Activated naive CD8-positive, alpha-beta T cell treated with anti-CD3 and anti-CD28 coated beads, Interleukin-2, amount 50 U/mL, for 24 hours (primary cell): ENCODE data around the gene TMEM86A.
"Not testable (repeated sequence)": the region's sequence is repeated elsewhere in the genome, so short reads cannot be mapped to it uniquely, and the experiment has no call there.

ENCODE experiments used
- ATAC-seq: fragments of 150-1000 bp; cut with Tn5 transposase; one replicate; pipeline ENCODE4 v1.10.0; 2021
- DNase-seq: peaks from one replicate; pipeline ENCODE4 v3.0.0; 2021
- H3K27ac Mint-ChIP-seq: one replicate; pipeline ENCODE4 v1.8.0; 2021; ENCODE audit warnings: mild to moderate bottlenecking, mixed read lengths
- H3K27me3 Mint-ChIP-seq: one replicate; pipeline ENCODE4 v1.8.0; 2021; ENCODE audit warnings: mixed read lengths
- H3K36me3 Mint-ChIP-seq: one replicate; pipeline ENCODE4 v1.8.0; 2021; ENCODE audit warnings: low read depth, mixed read lengths
- H3K4me1 Mint-ChIP-seq: one replicate; pipeline ENCODE4 v1.8.0; 2021; ENCODE audit warnings: mixed read lengths
- H3K4me3 Mint-ChIP-seq: one replicate; pipeline ENCODE4 v1.8.0; 2021; ENCODE audit warnings: mild to moderate bottlenecking, moderate library complexity, mixed read lengths
- H3K9me3 Mint-ChIP-seq: one replicate; pipeline ENCODE4 v1.8.0; 2021; ENCODE audit warnings: mixed read lengths

The TMEM86A gene

DNA sequence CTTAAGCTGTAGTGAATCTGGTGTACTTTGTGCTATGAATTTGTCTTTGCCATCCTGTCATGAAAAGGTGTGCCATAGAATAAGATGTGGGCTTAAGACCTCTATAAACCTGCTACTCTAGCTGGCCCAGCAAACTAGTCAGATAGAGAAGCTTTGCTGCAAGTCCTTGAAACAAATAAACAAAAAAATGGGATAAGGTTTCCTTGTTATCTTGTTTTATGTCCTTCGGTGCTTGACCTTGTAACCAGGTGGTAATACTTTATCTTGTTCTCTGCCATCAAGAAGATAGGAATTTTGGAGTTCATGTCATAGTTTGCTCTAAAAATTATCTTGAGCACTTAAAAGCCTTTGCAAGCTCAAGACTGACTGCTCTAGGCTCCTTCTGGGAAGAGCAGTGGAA lies 14.3 kb upstream of the TMEM86A start:
- Mint-ChIP-seq H3K4me1 (peaks cover 3% of the 10 kb centered on the region), H3K4me3 (no peak overlapping the region), H3K9me3 (no peaks in the 10 kb centered on the region), H3K27ac (no peak overlapping the region), H3K36me3 (no peaks in the 10 kb centered on the region), H3K27me3 (no peaks in the 10 kb centered on the region)
- no peak for ATAC-seq
- no peak for DNase-seq

DNA sequence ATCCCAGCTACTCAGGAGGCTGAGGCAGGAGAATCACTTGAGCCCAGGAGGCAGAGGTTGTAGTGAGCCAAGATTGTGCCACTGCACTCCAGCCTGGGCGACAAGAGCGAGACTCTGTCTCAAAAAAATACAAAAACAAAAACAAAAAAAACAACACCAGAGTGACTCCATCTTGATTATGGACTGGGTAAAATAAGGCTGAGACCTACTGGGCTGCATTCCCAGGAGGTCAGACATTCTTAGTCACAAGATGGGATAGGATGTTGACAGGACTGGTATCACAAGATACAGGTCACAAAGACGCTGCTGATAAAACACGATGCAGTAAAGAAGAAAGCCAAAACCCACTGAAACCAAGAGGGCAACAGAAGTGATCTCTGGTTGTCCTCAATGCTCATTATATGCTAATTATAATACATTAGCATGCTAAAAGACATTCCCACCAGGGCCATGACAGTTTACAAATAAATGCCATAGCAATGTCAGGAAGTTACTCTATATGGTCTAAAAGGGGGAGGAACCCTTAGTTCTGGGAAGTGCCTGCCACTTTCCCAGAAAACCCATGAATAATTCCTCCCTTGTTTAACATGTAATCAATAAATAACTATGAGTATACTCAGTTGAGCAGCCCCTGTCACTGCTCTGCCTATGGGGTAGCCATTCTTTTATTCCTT lies 7.0 kb upstream of the TMEM86A start:
- not testable (repeated sequence) for H3K36me3 Mint-ChIP-seq, H3K9me3 Mint-ChIP-seq, H3K27me3 Mint-ChIP-seq, DNase-seq, H3K4me1 Mint-ChIP-seq, H3K27ac Mint-ChIP-seq, ATAC-seq, H3K4me3 Mint-ChIP-seq

DNA sequence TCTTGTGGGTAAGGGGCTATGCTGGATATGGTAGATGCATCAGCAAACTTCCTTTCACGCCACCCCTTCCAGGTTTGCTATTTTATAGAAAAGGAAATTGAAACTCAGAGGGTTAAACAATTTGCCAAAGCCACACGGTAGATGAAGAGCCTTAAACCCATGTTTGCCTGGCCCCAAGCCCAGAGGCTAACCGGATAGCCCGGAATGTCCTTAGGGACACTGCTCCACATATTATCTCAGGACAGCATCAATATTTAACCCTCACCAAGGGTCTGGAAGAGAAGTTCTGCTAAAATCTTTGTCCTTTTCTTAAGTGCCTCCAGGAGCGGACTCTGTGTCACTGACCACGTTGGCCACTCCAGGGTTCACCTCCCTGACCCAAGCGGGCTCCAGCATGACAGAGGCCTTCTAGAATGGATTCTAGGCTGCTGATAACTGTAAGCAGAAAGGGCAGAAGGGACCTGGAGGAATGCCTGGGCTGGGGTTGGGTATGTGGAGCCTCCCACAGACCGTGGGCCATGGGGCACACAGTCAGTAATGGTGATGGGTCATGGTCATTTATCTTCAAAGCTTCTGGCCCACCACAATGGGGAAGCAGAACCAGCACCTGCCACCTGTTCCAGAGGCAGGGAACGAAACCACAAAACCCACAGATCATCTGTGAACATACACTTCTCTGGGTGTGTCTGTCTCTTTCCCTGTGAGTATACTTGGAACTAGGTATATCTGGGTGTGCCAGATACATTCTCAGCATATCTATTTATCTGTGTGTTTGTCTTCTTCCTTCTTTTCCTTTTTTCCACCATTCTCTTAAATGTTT lies 5.4 kb upstream of the TMEM86A start:
- H3K4me1 Mint-ChIP-seq, result peaks cover 3% of the 10 kb centered on the region
- no peaks in the 10 kb centered on the region for H3K36me3 Mint-ChIP-seq
- H3K27me3 Mint-ChIP-seq, result peaks cover 1% of the 10 kb centered on the region
- DNase-seq (no peak), ATAC-seq (no peak)
- H3K27ac Mint-ChIP-seq, result no peak overlapping the region
- H3K4me3 Mint-ChIP-seq, result no peak overlapping the region
- no peaks in the 10 kb centered on the region for H3K9me3 Mint-ChIP-seq

DNA sequence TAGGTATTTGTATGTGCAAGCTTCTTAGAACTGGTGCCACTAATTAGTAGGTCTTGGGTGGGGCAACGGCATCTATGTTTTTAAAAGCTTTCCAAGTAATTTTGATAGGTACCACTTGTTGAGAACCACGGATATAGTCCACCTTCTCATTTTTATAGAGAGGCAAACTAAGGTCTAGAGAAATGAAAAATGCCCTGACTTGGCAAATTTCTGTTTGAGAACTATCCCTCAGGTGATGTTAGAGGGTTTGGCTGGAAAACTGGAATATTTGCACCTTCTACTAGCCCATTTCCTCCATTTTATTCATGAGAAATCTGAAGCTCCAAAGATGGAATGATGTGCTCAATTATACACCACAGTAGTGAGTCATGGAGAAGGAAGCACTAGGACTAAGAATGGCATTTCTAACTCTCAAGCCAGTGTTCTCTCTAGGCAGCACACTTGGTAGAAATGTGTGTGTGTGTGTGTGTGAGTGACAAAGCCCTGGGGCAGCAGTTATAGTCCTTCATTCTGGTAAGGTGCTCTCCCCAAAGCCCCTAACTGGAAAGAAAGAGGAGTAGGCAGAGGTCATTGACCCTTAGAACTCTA lies 1.8 kb upstream of the TMEM86A start:
- Mint-ChIP-seq H3K27ac (no peak overlapping the region), H3K36me3 (no peaks in the 10 kb centered on the region)

DNA sequence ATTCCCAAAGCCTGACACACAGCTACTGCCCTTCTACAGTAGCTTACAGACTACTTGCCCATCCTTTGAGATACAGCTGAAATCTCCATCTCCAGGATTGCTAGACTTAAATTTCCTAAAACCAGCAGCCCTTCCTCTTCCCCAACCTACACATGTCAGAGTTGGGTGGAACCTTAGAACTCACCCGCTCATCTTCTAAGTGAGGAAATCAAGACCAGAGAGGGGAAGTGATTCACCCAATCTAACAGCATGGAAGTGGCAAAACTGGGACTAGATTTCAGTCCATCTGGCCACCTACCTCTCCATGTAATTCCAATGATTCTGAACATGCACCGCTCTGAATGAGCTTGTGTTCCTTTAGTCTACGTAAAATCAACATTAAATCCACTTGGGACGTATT lies 1.0 kb upstream of the TMEM86A start:
- DNase-seq (no peak), ATAC-seq (no peak)
- Mint-ChIP-seq H3K4me3 (no peak overlapping the region), H3K27ac (no peak overlapping the region), H3K36me3 (no peaks in the 10 kb centered on the region), H3K27me3 (peaks cover 6% of the 10 kb centered on the region), H3K4me1 (peaks cover 16% of the 10 kb centered on the region), H3K9me3 (no peaks in the 10 kb centered on the region)

More for the DNA sequence above, 1.8 kb upstream of the TMEM86A start:
- DNase-seq (no peak), ATAC-seq (no peak)
- no peaks in the 10 kb centered on the region for H3K9me3 Mint-ChIP-seq
- peaks cover 6% of the 10 kb centered on the region for H3K27me3 Mint-ChIP-seq
- H3K4me3 Mint-ChIP-seq, result no peak overlapping the region
- peaks cover 16% of the 10 kb centered on the region for H3K4me1 Mint-ChIP-seq

DNA sequence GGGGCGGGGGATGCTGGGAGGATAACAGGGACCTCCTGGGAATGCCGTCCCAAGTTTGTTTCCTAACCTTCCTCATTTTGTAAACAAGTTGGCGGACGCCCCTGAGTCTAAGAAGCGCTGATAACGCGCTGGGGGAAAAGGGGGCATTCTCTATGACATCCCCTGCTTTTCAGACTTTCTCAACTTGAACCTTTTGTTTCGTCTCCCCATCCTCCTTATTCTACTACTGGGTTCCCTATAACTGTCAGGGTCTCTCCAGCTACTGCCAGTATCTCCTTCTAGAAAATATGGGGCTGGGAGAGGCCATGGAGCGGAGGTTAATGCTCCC lies 654 bp downstream of the TMEM86A start:
- no peaks in the 10 kb centered on the region for H3K36me3 Mint-ChIP-seq
- ATAC-seq (no peak), DNase-seq (no peak)
- H3K4me3 Mint-ChIP-seq, result peak overlapping the region; percentile 75
- peaks cover 18% of the 10 kb centered on the region for H3K4me1 Mint-ChIP-seq
- no peak overlapping the region for H3K27ac Mint-ChIP-seq
- H3K9me3 Mint-ChIP-seq, result no peaks in the 10 kb centered on the region
- peaks cover 5% of the 10 kb centered on the region for H3K27me3 Mint-ChIP-seq

DNA sequence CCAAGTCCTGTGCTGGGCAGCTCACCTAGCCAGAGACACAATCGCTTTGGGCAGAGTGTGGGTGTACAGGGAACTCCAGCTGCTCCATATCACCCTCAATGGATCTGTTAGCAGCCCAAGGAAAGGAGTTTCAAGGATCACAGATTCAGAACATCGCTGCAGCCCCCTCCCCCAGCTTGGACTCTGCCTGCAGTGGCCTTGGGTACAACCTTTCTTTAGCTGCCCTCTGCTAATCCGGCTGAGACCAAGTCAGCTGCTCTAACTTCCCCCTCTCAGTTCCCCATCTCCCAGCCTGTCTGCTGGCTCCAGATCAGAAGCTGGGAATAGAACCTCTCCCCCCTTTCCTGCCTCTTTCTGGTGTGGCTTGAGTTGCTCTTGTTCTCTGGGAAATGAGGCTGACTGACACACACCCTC lies 1.3 kb downstream of the TMEM86A start:
- Mint-ChIP-seq H3K27ac (no peak overlapping the region), H3K4me3 (peak overlapping the region; percentile 75), H3K36me3 (no peaks in the 10 kb centered on the region), H3K4me1 (peaks cover 20% of the 10 kb centered on the region), H3K9me3 (no peaks in the 10 kb centered on the region), H3K27me3 (peaks cover 5% of the 10 kb centered on the region)
- ATAC-seq, result no peak
- no peak for DNase-seq

DNA sequence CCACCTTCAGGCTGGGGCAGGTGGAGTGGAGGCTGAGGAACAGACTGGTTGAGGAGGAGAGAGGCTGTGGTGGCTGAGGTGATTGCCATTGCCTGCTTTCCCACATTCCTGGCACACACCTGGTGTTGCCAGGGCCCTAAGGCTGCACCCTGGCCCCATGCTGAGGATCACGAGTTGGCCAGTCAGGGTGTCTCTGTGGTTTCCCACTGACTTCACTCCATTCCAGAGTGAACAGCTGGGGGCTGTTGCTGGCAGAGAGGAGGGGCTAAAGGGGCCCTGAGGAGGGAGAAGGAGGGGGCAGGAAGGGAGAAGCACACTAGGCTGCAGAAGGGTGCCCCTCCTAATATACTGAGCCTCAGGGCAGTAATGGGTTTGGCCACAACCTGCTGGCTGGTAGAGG lies 1.8 kb downstream of the TMEM86A start:
- no peaks in the 10 kb centered on the region for H3K9me3 Mint-ChIP-seq
- H3K36me3 Mint-ChIP-seq, result no peaks in the 10 kb centered on the region
- peak overlapping the region; percentile 75 for H3K4me3 Mint-ChIP-seq
- peaks cover 25% of the 10 kb centered on the region for H3K4me1 Mint-ChIP-seq
- no peak overlapping the region for H3K27ac Mint-ChIP-seq
- ATAC-seq (no peak), DNase-seq (no peak)
- H3K27me3 Mint-ChIP-seq, result peaks cover 5% of the 10 kb centered on the region

DNA sequence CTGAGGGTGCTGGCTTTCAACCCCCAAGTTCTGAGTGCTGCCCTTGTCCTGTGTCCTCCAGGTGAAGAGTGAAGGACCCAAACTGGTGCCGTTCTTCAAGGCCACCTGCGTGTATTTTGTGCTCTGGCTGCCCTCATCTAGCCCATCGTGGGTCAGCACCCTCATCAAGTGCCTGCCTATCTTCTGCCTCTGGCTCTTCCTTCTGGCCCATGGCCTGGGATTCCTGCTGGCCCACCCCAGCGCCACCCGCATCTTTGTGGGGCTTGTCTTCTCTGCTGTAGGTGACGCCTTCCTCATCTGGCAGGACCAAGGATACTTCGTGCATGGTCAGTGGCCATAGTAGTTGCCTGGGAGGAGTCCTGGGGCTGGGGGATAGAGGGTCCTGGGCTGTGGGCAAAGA lies 2.3 kb downstream of the TMEM86A start:
- H3K4me1 Mint-ChIP-seq, result peaks cover 29% of the 10 kb centered on the region
- H3K36me3 Mint-ChIP-seq, result no peaks in the 10 kb centered on the region
- H3K4me3 Mint-ChIP-seq, result no peak overlapping the region
- DNase-seq (no peak), ATAC-seq (no peak)
- H3K27ac Mint-ChIP-seq, result no peak overlapping the region
- peaks cover 5% of the 10 kb centered on the region for H3K27me3 Mint-ChIP-seq
- H3K9me3 Mint-ChIP-seq, result no peaks in the 10 kb centered on the region

DNA sequence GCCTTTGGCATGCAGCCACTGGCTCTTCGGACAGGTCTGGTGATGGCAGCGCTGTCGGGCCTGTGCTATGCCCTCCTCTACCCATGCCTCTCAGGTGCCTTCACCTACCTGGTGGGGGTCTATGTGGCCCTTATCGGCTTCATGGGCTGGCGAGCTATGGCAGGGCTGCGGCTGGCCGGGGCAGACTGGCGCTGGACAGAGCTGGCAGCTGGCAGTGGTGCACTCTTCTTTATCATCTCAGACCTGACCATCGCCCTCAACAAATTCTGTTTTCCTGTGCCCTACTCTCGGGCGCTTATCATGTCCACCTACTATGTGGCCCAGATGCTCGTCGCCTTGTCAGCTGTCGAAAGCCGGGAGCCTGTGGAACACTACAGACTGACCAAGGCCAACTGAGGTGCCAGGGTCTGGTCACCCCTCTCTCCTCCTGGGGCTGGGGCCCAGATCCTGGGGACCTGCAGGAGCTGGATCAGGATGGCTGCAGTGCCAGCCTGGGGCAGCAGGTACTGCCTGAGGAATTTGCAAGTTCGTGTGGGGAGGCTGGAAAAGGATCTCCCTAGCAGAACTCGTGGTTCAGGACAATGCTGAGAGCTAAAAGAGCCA lies 3.1 kb downstream of the TMEM86A start:
- DNase-seq, result no peak
- Mint-ChIP-seq H3K4me3 (no peak overlapping the region), H3K4me1 (peaks cover 35% of the 10 kb centered on the region), H3K36me3 (no peaks in the 10 kb centered on the region), H3K27me3 (peaks cover 5% of the 10 kb centered on the region), H3K9me3 (no peaks in the 10 kb centered on the region), H3K27ac (no peak overlapping the region)
- ATAC-seq, result no peak

DNA sequence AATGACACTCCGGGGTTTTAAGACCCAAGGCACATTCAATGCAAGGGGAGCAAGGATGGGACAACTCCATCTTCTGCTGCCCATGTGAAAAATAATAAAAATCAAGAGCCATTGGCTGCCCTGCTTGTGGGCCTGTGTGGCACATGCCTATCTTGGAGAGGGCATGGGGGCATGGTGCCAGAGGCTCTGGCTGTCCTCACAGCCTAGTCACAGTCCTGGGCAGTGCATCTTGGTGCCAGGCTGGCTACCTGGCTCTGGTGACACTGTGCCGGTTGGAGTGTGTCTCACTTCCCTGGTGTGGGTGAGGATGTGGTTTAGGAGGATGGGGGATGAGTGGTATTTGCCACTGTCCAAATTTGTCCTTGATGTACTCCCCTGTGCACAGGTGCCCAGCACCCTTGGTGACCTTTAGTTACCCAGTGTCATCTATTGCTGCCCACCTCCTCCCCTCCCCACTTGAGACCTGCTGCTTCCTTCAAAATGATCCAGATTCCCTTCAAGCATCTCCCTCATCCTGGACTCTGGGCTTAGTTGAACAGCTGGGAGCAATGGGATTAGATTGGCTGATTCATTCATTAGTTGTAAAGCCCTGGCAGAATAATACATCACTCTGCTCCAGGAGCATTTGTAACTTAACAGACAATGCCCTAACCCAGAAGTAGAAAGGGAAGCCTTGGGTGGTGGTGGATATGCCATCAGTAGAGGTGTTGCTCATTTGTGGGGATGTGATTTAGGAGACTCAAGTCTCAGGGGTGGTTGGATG lies 4.6 kb downstream of the TMEM86A start:
- H3K4me1 Mint-ChIP-seq, result peaks cover 35% of the 10 kb centered on the region
- no peaks in the 10 kb centered on the region for H3K9me3 Mint-ChIP-seq
- no peak overlapping the region for H3K27ac Mint-ChIP-seq
- no peak overlapping the region for H3K4me3 Mint-ChIP-seq
- no peak for DNase-seq
- H3K36me3 Mint-ChIP-seq, result no peaks in the 10 kb centered on the region
- ATAC-seq, result no peak
- H3K27me3 Mint-ChIP-seq, result peaks cover 5% of the 10 kb centered on the region

DNA sequence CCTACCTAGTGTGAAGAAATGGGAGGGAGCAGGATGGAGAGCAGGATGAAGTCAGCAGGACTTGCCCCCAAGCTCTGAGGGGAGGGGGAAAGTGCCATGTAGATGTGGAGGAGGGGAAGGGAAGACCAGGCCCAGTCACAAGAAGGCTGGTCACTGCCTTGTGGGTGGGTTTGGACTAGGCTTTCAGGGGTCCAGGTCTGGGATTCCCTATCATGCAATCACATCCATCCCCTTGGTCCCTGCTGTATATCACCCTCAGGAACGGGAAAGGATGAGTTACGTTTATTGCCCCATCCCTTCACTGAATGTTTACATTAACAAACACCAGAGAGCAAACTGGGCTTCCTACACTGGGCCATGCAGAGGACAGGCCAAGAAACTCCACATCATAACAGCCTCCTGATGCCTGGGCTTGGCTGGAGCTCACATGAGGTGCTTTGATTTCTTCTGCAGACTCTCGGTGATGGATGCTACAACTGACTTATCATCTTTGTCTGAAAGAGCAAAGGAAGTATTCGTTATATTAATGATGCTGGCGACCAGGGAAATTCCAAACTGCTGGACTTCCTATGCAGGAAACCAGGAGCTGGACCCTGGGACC lies 5.6 kb downstream of the TMEM86A start:
- Mint-ChIP-seq H3K4me1 (peaks cover 31% of the 10 kb centered on the region), H3K27me3 (peaks cover 5% of the 10 kb centered on the region)

DNA sequence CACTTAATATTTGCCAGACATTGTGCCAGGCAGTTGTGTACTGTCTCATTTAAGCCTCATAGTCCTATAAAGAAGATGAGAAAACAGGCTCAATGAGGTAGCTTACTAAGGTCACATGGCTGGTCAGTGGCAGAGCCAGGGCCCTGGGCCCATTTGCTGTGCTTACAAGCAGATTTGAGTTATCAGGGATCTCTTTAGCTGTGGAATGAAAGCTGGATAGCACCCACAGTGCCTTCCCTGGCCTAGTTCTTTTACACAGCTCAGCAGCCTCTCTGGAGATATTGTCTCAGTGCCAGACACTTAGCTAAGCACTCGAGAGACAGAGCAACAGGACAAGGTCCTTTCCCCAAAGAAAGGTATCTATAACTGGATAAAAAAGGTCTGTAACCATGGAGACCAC lies 6.1 kb downstream of the TMEM86A start:
- Mint-ChIP-seq H3K4me1 (peaks cover 25% of the 10 kb centered on the region), H3K4me3 (peak overlapping the region; percentile 43), H3K9me3 (no peaks in the 10 kb centered on the region), H3K27ac (no peak overlapping the region), H3K27me3 (peaks cover under 1% of the 10 kb centered on the region), H3K36me3 (no peaks in the 10 kb centered on the region)
- DNase-seq, result no peak
- no peak for ATAC-seq

More for the DNA sequence above, 5.6 kb downstream of the TMEM86A start:
- no peak for ATAC-seq
- H3K9me3 Mint-ChIP-seq, result no peaks in the 10 kb centered on the region
- H3K36me3 Mint-ChIP-seq, result no peaks in the 10 kb centered on the region
- no peak for DNase-seq
- no peak overlapping the region for H3K27ac Mint-ChIP-seq
- no peak overlapping the region for H3K4me3 Mint-ChIP-seq

DNA sequence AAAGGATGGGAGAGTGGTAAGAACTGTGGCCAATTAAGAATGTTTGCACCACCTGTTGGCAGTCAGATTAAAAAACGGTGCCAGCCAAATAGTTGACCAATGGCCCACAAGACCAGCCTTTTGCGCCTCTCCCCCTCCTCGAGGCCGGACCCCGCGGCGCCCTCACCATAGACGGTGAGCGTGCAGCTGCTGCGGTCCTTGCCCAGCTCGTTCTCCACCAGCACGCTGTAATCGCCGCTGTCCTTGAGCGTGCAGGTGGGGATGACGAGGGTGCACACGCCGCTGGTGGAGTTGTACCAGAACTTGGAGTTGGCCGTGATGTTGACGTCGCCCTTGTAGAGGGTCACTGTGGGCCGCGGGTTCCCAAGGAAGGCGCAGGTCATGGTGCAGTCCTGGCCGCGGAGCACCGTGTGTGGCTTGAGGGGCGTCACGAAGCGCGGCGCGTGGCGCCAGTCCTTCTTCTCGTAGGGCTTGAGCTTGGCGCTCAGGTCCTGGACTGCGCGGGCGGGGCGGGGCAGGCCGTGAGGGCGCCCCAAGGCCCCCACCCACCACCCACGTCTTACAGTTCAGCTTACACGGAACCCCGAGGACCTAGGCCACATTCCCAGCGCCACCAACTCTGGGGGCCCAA lies 7.2 kb downstream of the TMEM86A start:
- peak overlapping the region; percentile 49 for H3K4me3 Mint-ChIP-seq
- ATAC-seq (peak; percentile 29), DNase-seq (peak; percentile 33)
- H3K27me3 Mint-ChIP-seq, result no peaks in the 10 kb centered on the region
- H3K27ac Mint-ChIP-seq, result no peak overlapping the region
- H3K4me1 Mint-ChIP-seq, result peaks cover 22% of the 10 kb centered on the region
- no peaks in the 10 kb centered on the region for H3K36me3 Mint-ChIP-seq
- H3K9me3 Mint-ChIP-seq, result no peaks in the 10 kb centered on the region
